PC-3 (cell line): ENCODE data around the gene THAP4.

Experiments used
- EZH2phosphoT487 ChIP-seq: fragments of 300-600 bp; sonication (generic); IDR thresholded peaks from 2 replicates; pipeline ENCODE4 v1.6.1; 2018; ENCODE audit warnings: mild to moderate bottlenecking, antibody characterized with exemption, low read length, borderline replicate concordance
- TF ChIP-seq, protein P1 (sequence below): fragments of 300-600 bp; sonication (generic); conservative IDR thresholded peaks from 2 replicates; pipeline ENCODE4 v1.5.1; 2017; ENCODE audit warnings: antibody characterized with exemption, low read depth, mild to moderate bottlenecking, low read length

DNA sequence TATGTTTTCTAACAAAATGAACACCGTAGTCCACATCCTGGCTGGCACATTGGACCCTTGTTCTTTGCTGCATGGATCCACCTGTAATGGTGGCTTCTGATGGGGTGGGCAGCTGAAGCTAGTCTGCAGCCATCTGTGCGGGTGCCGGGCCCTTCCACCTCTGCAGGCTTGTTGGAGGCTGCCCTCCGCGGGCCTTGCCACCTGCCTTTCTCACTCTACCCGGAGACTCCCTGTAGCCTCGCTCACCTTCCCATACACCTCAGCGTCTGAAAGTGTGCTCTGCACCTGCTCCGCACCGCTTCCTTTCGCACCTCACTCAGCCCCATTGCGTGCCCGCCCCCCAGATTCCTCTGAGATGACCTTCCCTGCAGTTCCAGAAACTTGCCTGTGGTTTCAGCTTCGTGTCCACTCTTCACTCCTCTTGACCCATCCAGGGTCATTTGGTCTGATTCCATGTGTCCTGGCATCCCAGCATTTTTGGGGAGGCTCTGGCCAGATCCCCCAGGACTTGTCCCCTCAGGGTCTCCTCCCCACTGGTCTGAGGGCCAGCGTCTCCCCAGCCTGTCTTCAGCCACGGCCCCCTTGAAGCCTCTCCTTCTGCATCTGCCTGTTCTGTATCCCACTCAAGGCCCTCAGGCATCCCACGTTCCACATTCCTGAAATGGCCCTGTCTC is 18.7 kb upstream of the THAP4 start:
- TF ChIP-seq, protein P1, sequence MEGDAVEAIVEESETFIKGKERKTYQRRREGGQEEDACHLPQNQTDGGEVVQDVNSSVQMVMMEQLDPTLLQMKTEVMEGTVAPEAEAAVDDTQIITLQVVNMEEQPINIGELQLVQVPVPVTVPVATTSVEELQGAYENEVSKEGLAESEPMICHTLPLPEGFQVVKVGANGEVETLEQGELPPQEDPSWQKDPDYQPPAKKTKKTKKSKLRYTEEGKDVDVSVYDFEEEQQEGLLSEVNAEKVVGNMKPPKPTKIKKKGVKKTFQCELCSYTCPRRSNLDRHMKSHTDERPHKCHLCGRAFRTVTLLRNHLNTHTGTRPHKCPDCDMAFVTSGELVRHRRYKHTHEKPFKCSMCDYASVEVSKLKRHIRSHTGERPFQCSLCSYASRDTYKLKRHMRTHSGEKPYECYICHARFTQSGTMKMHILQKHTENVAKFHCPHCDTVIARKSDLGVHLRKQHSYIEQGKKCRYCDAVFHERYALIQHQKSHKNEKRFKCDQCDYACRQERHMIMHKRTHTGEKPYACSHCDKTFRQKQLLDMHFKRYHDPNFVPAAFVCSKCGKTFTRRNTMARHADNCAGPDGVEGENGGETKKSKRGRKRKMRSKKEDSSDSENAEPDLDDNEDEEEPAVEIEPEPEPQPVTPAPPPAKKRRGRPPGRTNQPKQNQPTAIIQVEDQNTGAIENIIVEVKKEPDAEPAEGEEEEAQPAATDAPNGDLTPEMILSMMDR: no peak
- TF ChIP-seq EZH2phosphoT487: no peak
